ENCODE measurements around the gene HELZ.

Gene HELZ

GRCh38 chr17:67035131-67036083 lies 209.6 kb downstream of the HELZ start:
- H3K4me1 ChIP-seq (ENCODE audit: control insufficient read depth in 1 of 2, insufficient read depth in 2 of 2, low read length in 2 of 2): no peaks in the 10 kb centered on the region
- no peaks in the 10 kb centered on the region for H3K9me3 ChIP-seq (ENCODE audit: control insufficient read depth in 1 of 2, low read length in 2 of 2)
- H3K36me3 ChIP-seq (ENCODE audit: control insufficient read depth in 1 of 2, insufficient read depth in 2 of 2, low read length in 2 of 2): no peaks in the 10 kb centered on the region
- H3K27ac ChIP-seq (ENCODE audit: low read length): no peak overlapping the region
- H3K4me3 ChIP-seq (ENCODE audit: low read depth in 1 of 2, low read length in 2 of 2): no peak overlapping the region
- H3K27me3 ChIP-seq (ENCODE audit: low read depth, low read length): no peaks in the 10 kb centered on the region

- H3K9me3 ChIP-seq (ENCODE audit: control insufficient read depth in 1 of 2, low read length in 2 of 2): no peaks in the 10 kb centered on the region
- H3K27me3 ChIP-seq (ENCODE audit: low read depth, low read length): no peaks in the 10 kb centered on the region
- no peaks in the 10 kb centered on the region for H3K36me3 ChIP-seq (ENCODE audit: control insufficient read depth in 1 of 2, insufficient read depth in 2 of 2, low read length in 2 of 2)
- H3K4me3 ChIP-seq (ENCODE audit: low read depth in 1 of 2, low read length in 2 of 2): no peak overlapping the region
- H3K27ac ChIP-seq (ENCODE audit: low read length): no peak overlapping the region
- no peaks in the 10 kb centered on the region for H3K4me1 ChIP-seq (ENCODE audit: control insufficient read depth in 1 of 2, insufficient read depth in 2 of 2, low read length in 2 of 2)
Observed at GRCh38 chr17:67033613-67034012, 211.4 kb downstream of the HELZ start.

GRCh38 chr17:67032985-67033384 lies 212.0 kb downstream of the HELZ start:
- Histone ChIP-seq H3K9me3 (ENCODE audit: control insufficient read depth in 1 of 2, low read length in 2 of 2) (no peaks in the 10 kb centered on the region), H3K4me3 (ENCODE audit: low read depth in 1 of 2, low read length in 2 of 2) (no peak overlapping the region), H3K4me1 (ENCODE audit: control insufficient read depth in 1 of 2, insufficient read depth in 2 of 2, low read length in 2 of 2) (no peaks in the 10 kb centered on the region), H3K27me3 (ENCODE audit: low read depth, low read length) (no peaks in the 10 kb centered on the region), H3K27ac (ENCODE audit: low read length) (no peak overlapping the region), H3K36me3 (ENCODE audit: control insufficient read depth in 1 of 2, insufficient read depth in 2 of 2, low read length in 2 of 2) (no peaks in the 10 kb centered on the region)

GRCh38 chr17:67032382-67032781 lies 212.6 kb downstream of the HELZ start:
- no peaks in the 10 kb centered on the region for H3K9me3 ChIP-seq (ENCODE audit: control insufficient read depth in 1 of 2, low read length in 2 of 2)
- no peak overlapping the region for H3K4me3 ChIP-seq (ENCODE audit: low read depth in 1 of 2, low read length in 2 of 2)
- no peaks in the 10 kb centered on the region for H3K4me1 ChIP-seq (ENCODE audit: control insufficient read depth in 1 of 2, insufficient read depth in 2 of 2, low read length in 2 of 2)
- no peak overlapping the region for H3K27ac ChIP-seq (ENCODE audit: low read length)
- H3K36me3 ChIP-seq (ENCODE audit: control insufficient read depth in 1 of 2, insufficient read depth in 2 of 2, low read length in 2 of 2): no peaks in the 10 kb centered on the region
- no peaks in the 10 kb centered on the region for H3K27me3 ChIP-seq (ENCODE audit: low read depth, low read length)

- Histone ChIP-seq H3K36me3 (ENCODE audit: control insufficient read depth in 1 of 2, insufficient read depth in 2 of 2, low read length in 2 of 2) (no peaks in the 10 kb centered on the region), H3K4me3 (ENCODE audit: low read depth in 1 of 2, low read length in 2 of 2) (no peak overlapping the region), H3K9me3 (ENCODE audit: control insufficient read depth in 1 of 2, low read length in 2 of 2) (no peaks in the 10 kb centered on the region), H3K4me1 (ENCODE audit: control insufficient read depth in 1 of 2, insufficient read depth in 2 of 2, low read length in 2 of 2) (no peaks in the 10 kb centered on the region), H3K27me3 (ENCODE audit: low read depth, low read length) (no peaks in the 10 kb centered on the region), H3K27ac (ENCODE audit: low read length) (no peak overlapping the region)
Observed at GRCh38 chr17:67030641-67031040, 214.4 kb downstream of the HELZ start.

- Histone ChIP-seq H3K27me3 (ENCODE audit: low read depth, low read length) (no peaks in the 10 kb centered on the region), H3K4me1 (ENCODE audit: control insufficient read depth in 1 of 2, insufficient read depth in 2 of 2, low read length in 2 of 2) (no peaks in the 10 kb centered on the region)
Observed at GRCh38 chr17:67027031-67027628, 217.9 kb downstream of the HELZ start.

GRCh38 chr17:67026341-67026740 lies 218.7 kb downstream of the HELZ start:
- Histone ChIP-seq H3K9me3 (ENCODE audit: control insufficient read depth in 1 of 2, low read length in 2 of 2) (no peaks in the 10 kb centered on the region), H3K4me3 (ENCODE audit: low read depth in 1 of 2, low read length in 2 of 2) (no peak overlapping the region), H3K4me1 (ENCODE audit: control insufficient read depth in 1 of 2, insufficient read depth in 2 of 2, low read length in 2 of 2) (no peaks in the 10 kb centered on the region), H3K36me3 (ENCODE audit: control insufficient read depth in 1 of 2, insufficient read depth in 2 of 2, low read length in 2 of 2) (no peaks in the 10 kb centered on the region), H3K27ac (ENCODE audit: low read length) (no peak overlapping the region), H3K27me3 (ENCODE audit: low read depth, low read length) (no peaks in the 10 kb centered on the region)

More at GRCh38 chr17:67027031-67027628, 217.9 kb downstream of the HELZ start:
- Histone ChIP-seq H3K27ac (ENCODE audit: low read length) (no peak overlapping the region), H3K36me3 (ENCODE audit: control insufficient read depth in 1 of 2, insufficient read depth in 2 of 2, low read length in 2 of 2) (no peaks in the 10 kb centered on the region), H3K9me3 (ENCODE audit: control insufficient read depth in 1 of 2, low read length in 2 of 2) (no peaks in the 10 kb centered on the region), H3K4me3 (ENCODE audit: low read depth in 1 of 2, low read length in 2 of 2) (no peak overlapping the region)

- Histone ChIP-seq H3K36me3 (ENCODE audit: control insufficient read depth in 1 of 2, insufficient read depth in 2 of 2, low read length in 2 of 2) (no peaks in the 10 kb centered on the region), H3K27ac (ENCODE audit: low read length) (no peak overlapping the region), H3K9me3 (ENCODE audit: control insufficient read depth in 1 of 2, low read length in 2 of 2) (no peaks in the 10 kb centered on the region), H3K4me3 (ENCODE audit: low read depth in 1 of 2, low read length in 2 of 2) (no peak overlapping the region), H3K27me3 (ENCODE audit: low read depth, low read length) (no peaks in the 10 kb centered on the region), H3K4me1 (ENCODE audit: control insufficient read depth in 1 of 2, insufficient read depth in 2 of 2, low read length in 2 of 2) (no peaks in the 10 kb centered on the region)
Observed at GRCh38 chr17:67025216-67025792, 219.7 kb downstream of the HELZ start.

- H3K9me3 ChIP-seq (ENCODE audit: control insufficient read depth in 1 of 2, low read length in 2 of 2): no peaks in the 10 kb centered on the region
- no peaks in the 10 kb centered on the region for H3K27me3 ChIP-seq (ENCODE audit: low read depth, low read length)
- no peak overlapping the region for H3K27ac ChIP-seq (ENCODE audit: low read length)
- no peaks in the 10 kb centered on the region for H3K4me1 ChIP-seq (ENCODE audit: control insufficient read depth in 1 of 2, insufficient read depth in 2 of 2, low read length in 2 of 2)
- no peak overlapping the region for H3K4me3 ChIP-seq (ENCODE audit: low read depth in 1 of 2, low read length in 2 of 2)
- no peaks in the 10 kb centered on the region for H3K36me3 ChIP-seq (ENCODE audit: control insufficient read depth in 1 of 2, insufficient read depth in 2 of 2, low read length in 2 of 2)
Observed at GRCh38 chr17:67024736-67025135, 220.3 kb downstream of the HELZ start.

GRCh38 chr17:67022451-67022810 lies 222.6 kb downstream of the HELZ start:
- Histone ChIP-seq H3K9me3 (ENCODE audit: control insufficient read depth in 1 of 2, low read length in 2 of 2) (no peaks in the 10 kb centered on the region), H3K27me3 (ENCODE audit: low read depth, low read length) (no peaks in the 10 kb centered on the region), H3K4me3 (ENCODE audit: low read depth in 1 of 2, low read length in 2 of 2) (no peak overlapping the region), H3K36me3 (ENCODE audit: control insufficient read depth in 1 of 2, insufficient read depth in 2 of 2, low read length in 2 of 2) (no peaks in the 10 kb centered on the region), H3K27ac (ENCODE audit: low read length) (no peak overlapping the region), H3K4me1 (ENCODE audit: control insufficient read depth in 1 of 2, insufficient read depth in 2 of 2, low read length in 2 of 2) (no peaks in the 10 kb centered on the region)

GRCh38 chr17:67021743-67022450 lies 223.1 kb downstream of the HELZ start:
- Histone ChIP-seq H3K4me3 (ENCODE audit: low read depth in 1 of 2, low read length in 2 of 2) (no peak overlapping the region), H3K27ac (ENCODE audit: low read length) (no peak overlapping the region), H3K4me1 (ENCODE audit: control insufficient read depth in 1 of 2, insufficient read depth in 2 of 2, low read length in 2 of 2) (no peaks in the 10 kb centered on the region), H3K36me3 (ENCODE audit: control insufficient read depth in 1 of 2, insufficient read depth in 2 of 2, low read length in 2 of 2) (no peaks in the 10 kb centered on the region), H3K9me3 (ENCODE audit: control insufficient read depth in 1 of 2, low read length in 2 of 2) (no peaks in the 10 kb centered on the region), H3K27me3 (ENCODE audit: low read depth, low read length) (no peaks in the 10 kb centered on the region)
